ENCODE results near the gene TMEM151A. TPM values are rescaled to one million over a fixed set of nuclear protein-coding genes. Genes with fewer than 3 reads are reported as not detected.

Gene TMEM151A
- total RNA-seq, 1 experiment from 2014 or later: 1.5 TPM

DNA sequence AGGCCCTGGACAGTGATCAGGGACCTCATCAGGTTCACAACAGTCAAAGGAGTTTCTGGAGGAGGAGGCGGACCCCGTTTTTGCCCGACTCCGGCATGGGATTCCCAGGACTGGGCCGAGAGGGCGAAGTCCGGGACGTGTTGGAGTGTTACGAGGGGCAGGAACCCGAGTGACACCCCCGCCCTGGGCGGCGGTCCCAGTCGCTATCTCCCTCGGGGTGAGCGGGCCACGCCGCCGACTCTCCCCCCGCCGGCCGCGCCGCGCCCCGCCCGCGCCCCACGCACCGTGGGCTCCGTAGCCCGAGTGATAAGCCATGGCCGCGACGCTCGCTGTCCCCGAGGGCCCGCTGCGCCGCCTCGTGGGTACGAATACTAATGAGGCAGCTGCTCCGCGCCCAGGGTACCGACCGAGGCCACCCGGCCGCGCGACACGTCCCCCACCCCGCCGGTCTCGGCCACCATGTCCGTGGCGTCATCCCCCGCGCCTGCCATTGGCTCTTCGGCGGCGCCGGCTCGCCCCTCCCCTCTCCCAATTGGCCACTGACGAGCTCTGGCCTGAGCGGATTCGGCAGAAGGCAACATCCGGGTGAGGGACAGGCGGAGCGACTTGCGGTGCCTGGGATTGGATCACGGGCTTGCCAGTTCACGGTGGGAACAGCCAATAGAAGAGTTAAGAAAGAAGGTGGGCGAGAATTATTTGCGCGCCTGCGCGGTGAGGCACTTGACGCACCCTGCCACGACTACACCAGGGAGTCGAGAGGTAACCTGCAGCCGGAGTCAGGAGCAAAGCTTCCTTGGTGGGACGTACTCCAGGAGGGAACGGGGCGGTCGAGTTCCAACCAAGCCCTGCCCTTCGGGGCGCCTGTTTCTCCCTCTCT lies 2.8 kb upstream of the TMEM151A start, which contains the start of gene YIF1A:
Gene YIF1A (minus strand): TSS at position 473 of the 877 bp plus-strand sequence. CDS start 158 bp downstream, at position 315.
- Histone ChIP-seq H3K27ac (ENCODE audit: low read depth, low read length, poor library complexity, severe bottlenecking) (peak within 1 kb of the TSS; percentile 91), H3K4me1 (ENCODE audit: insufficient read depth, low read length, poor library complexity, severe bottlenecking) (peaks cover 19% of the 10 kb centered on the region), H3K4me3 (ENCODE audit: low read depth, low read length, poor library complexity, severe bottlenecking) (peak within 1 kb of the TSS; percentile 77), H3K9me3 (ENCODE audit: low read depth, low read length, poor library complexity, severe bottlenecking) (no peaks in the 10 kb centered on the region), H3K27me3 (replicated peaks; ENCODE audit: insufficient read depth, low read depth, low read length, poor library complexity) (no peaks in the 10 kb centered on the region), H3K36me3 (ENCODE audit: insufficient read depth, low read length, poor library complexity, severe bottlenecking) (peaks cover 5% of the 10 kb centered on the region)
- TF ChIP-seq EZH2 (IDR thresholded peaks at IDR 0.05; ENCODE audit: borderline replicate concordance, low read depth, low read length, poor library complexity, severe bottlenecking): no peak
- TF ChIP-seq, protein P1, sequence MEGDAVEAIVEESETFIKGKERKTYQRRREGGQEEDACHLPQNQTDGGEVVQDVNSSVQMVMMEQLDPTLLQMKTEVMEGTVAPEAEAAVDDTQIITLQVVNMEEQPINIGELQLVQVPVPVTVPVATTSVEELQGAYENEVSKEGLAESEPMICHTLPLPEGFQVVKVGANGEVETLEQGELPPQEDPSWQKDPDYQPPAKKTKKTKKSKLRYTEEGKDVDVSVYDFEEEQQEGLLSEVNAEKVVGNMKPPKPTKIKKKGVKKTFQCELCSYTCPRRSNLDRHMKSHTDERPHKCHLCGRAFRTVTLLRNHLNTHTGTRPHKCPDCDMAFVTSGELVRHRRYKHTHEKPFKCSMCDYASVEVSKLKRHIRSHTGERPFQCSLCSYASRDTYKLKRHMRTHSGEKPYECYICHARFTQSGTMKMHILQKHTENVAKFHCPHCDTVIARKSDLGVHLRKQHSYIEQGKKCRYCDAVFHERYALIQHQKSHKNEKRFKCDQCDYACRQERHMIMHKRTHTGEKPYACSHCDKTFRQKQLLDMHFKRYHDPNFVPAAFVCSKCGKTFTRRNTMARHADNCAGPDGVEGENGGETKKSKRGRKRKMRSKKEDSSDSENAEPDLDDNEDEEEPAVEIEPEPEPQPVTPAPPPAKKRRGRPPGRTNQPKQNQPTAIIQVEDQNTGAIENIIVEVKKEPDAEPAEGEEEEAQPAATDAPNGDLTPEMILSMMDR (conservative IDR thresholded peaks at IDR 0.05; ENCODE audit: low read depth, low read length): peak; percentile 39; the same call in 1 of the 2 replicates
- peak; percentile 100 for DNase-seq (ENCODE audit: low spot score)
- CTCF ChIA-PET: interaction anchor here (0.9 to 1.2 kb wide), 3 partner anchors 23 to 29 kb away, joined by 3 read pairs; no protein-coding TSS in a partner anchor
- intact Hi-C loops (cut with micrococcal nuclease; ENCODE audit: unreplicated experiment): no loop called here
- BruUV-seq (replicated peaks): TSS peak; percentile 39
- POLR2A ChIA-PET (ENCODE audit: low non-redundant PET): interaction anchor here (0.6 to 1.2 kb wide), 3 partner anchors 24 to 317 kb away, joined by 3 to 13 read pairs (median 5); no protein-coding TSS in a partner anchor

DNA sequence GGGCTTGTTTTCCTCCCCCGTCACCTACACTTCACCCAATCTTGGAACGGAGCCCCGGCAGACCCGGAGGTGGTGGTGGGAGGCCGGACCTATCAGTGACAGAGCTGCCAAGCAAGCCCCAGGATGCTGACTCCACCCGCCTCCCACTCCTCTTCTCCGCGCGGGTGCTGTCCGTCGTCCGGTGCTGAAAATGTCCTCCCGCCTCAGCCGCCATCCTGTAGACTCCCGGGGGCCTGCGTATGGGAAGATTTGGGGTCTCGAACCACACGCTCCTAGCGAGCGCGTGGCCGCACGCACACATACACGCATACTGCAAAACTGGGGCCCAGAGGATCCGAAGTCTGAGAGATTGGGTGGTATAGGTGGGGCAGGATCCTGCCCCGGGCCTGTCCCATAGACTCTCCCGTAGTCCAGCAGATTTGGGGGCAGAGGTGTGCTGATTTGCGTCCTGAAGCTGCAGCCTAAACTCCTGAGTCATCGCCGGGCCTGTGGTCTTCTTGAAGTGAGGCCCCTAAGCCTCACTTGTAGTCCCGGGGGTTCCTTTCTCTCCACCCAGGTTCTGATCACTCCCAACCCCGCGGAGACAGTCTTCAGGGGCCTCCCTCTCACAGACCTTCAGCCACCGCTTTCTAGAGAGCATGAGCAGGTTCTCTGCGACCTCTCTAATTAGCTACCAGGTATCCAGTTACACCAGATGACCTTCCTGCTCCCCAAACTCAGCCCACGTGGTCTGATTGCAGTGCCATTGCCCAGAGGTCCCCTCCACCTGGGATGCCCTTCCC lies 2.0 kb upstream of the TMEM151A start:
- Histone ChIP-seq H3K9me3 (ENCODE audit: low read depth, low read length, poor library complexity, severe bottlenecking) (no peaks in the 10 kb centered on the region), H3K4me1 (ENCODE audit: insufficient read depth, low read length, poor library complexity, severe bottlenecking) (peaks cover 19% of the 10 kb centered on the region), H3K27ac (ENCODE audit: low read depth, low read length, poor library complexity, severe bottlenecking) (peak overlapping the region; percentile 91), H3K36me3 (ENCODE audit: insufficient read depth, low read length, poor library complexity, severe bottlenecking) (no peaks in the 10 kb centered on the region), H3K27me3 (replicated peaks; ENCODE audit: insufficient read depth, low read depth, low read length, poor library complexity) (no peaks in the 10 kb centered on the region), H3K4me3 (ENCODE audit: low read depth, low read length, poor library complexity, severe bottlenecking) (peak overlapping the region; percentile 77)
- intact Hi-C loops (cut with micrococcal nuclease; ENCODE audit: unreplicated experiment): no loop called here
- TSS peak; percentile 89 for BruUV-seq (replicated peaks)
- DNase-seq (ENCODE audit: low spot score): peak; percentile 92
- TF ChIP-seq, protein P1 (conservative IDR thresholded peaks at IDR 0.05; ENCODE audit: low read depth, low read length): no peak
- TF ChIP-seq EZH2 (IDR thresholded peaks at IDR 0.05; ENCODE audit: borderline replicate concordance, low read depth, low read length, poor library complexity, severe bottlenecking): no peak
- CTCF ChIA-PET: interaction anchor here (1.1 to 1.2 kb wide), 2 partner anchors 22 to 28 kb away, joined by 3 read pairs; no protein-coding TSS in a partner anchor
- POLR2A ChIA-PET (ENCODE audit: low non-redundant PET): interaction anchor here (0.6 to 1.2 kb wide), 2 partner anchors 23 to 166 kb away, joined by 5 to 13 read pairs; no protein-coding TSS in a partner anchor

DNA sequence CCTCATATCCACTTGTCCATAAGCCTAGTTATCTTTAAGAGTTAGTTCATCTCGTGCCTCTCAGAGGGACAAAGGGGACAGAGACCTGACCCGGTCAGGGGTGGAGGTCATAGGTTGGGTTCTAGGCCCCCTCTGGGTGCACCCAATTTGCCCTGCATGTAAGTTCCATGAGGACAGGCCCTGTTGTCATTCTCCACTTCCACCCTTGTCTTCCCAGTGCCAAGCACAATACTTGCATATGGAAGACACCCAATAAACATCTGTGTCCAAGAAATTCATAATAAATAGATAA lies 1.4 kb upstream of the TMEM151A start:
- Histone ChIP-seq H3K27me3 (replicated peaks; ENCODE audit: insufficient read depth, low read depth, low read length, poor library complexity) (no peaks in the 10 kb centered on the region), H3K4me3 (ENCODE audit: low read depth, low read length, poor library complexity, severe bottlenecking) (peak overlapping the region; percentile 77), H3K27ac (ENCODE audit: low read depth, low read length, poor library complexity, severe bottlenecking) (no peak overlapping the region), H3K36me3 (ENCODE audit: insufficient read depth, low read length, poor library complexity, severe bottlenecking) (no peaks in the 10 kb centered on the region), H3K4me1 (ENCODE audit: insufficient read depth, low read length, poor library complexity, severe bottlenecking) (peaks cover 19% of the 10 kb centered on the region), H3K9me3 (ENCODE audit: low read depth, low read length, poor library complexity, severe bottlenecking) (no peaks in the 10 kb centered on the region)
- BruUV-seq (replicated peaks): no TSS peak
- intact Hi-C loops (cut with micrococcal nuclease; ENCODE audit: unreplicated experiment): no loop called here
- POLR2A ChIA-PET (ENCODE audit: low non-redundant PET): no interaction called here
- no peak for DNase-seq (ENCODE audit: low spot score)
- TF ChIP-seq, protein P1 (conservative IDR thresholded peaks at IDR 0.05; ENCODE audit: low read depth, low read length): no peak
- no peak for TF ChIP-seq EZH2 (IDR thresholded peaks at IDR 0.05; ENCODE audit: borderline replicate concordance, low read depth, low read length, poor library complexity, severe bottlenecking)
- CTCF ChIA-PET: no interaction called here

Data from A673 (cell line).